PC-3 (cell line): ENCODE data around the gene ADH7.

Experiments
- CTCF ChIP-seq: fragments of 300-600 bp; sonication (generic); conservative IDR thresholded peaks from 2 replicates; pipeline ENCODE4 v1.5.1; 2017; ENCODE audit warnings: antibody characterized with exemption, low read depth, mild to moderate bottlenecking, low read length
- EZH2 ChIP-seq: fragments of 300-600 bp; sonication (generic); IDR thresholded peaks from one replicate; pipeline ENCODE4 v1.6.1; 2017; ENCODE audit warnings: antibody characterized with exemption, mild to moderate bottlenecking, low read length; ENCODE audit not compliant: unreplicated experiment

GRCh38 chr4:99447079-99447478 lies 11.9 kb upstream of the ADH7 start:
- TF ChIP-seq CTCF (no peak), EZH2 (no peak)
